GM19035 (cell line): ENCODE measurements around the gene SUPT6H.
"Not testable (repeated sequence)": the region's sequence is repeated elsewhere in the genome, so short reads cannot be mapped to it uniquely, and the experiment has no call there.

Experiments
- ATAC-seq: cut with Tn5 transposase; IDR thresholded peaks from one replicate; pipeline ENCODE4 v1.9.1; 2021; ENCODE audit not compliant: unreplicated experiment

The SUPT6H gene

GRCh38 chr17:28646039-28646754, 15.8 kb upstream of the SUPT6H start:
- no peak for ATAC-seq

GRCh38 chr17:28648698-28649097, 13.3 kb upstream of the SUPT6H start:
- no peak for ATAC-seq

- ATAC-seq, result no peak
These were observed 6.8 kb upstream of the SUPT6H start for GRCh38 chr17:28655160-28655559.

GRCh38 chr17:28657756-28658155, 4.2 kb upstream of the SUPT6H start:
- no peak for ATAC-seq

- not testable (repeated sequence) for ATAC-seq
These were observed 3.7 kb upstream of the SUPT6H start for GRCh38 chr17:28658342-28658741.

- not testable (repeated sequence) for ATAC-seq
These were observed 3.1 kb upstream of the SUPT6H start for GRCh38 chr17:28658766-28659496.

GRCh38 chr17:28659497-28659881, 2.5 kb upstream of the SUPT6H start:
- not testable (repeated sequence) for ATAC-seq

- no peak for ATAC-seq
These were observed 473 bp downstream of the SUPT6H start for GRCh38 chr17:28662527-28662829.

GRCh38 chr17:28663723-28664122, 1.7 kb downstream of the SUPT6H start:
- ATAC-seq, result no peak

GRCh38 chr17:28665994-28666393, 4.0 kb downstream of the SUPT6H start:
- no peak for ATAC-seq

- no peak for ATAC-seq
These were observed 5.9 kb downstream of the SUPT6H start for GRCh38 chr17:28667870-28668269.

- no peak for ATAC-seq
These were observed 7.9 kb downstream of the SUPT6H start for GRCh38 chr17:28669918-28670317.

GRCh38 chr17:28675490-28675889, 13.5 kb downstream of the SUPT6H start:
- no peak for ATAC-seq

- no peak for ATAC-seq
These were observed 14.0 kb downstream of the SUPT6H start for GRCh38 chr17:28675980-28676379.

- no peak for ATAC-seq
These were observed 20.6 kb downstream of the SUPT6H start for GRCh38 chr17:28682655-28683054.

GRCh38 chr17:28684963-28685362, 23.0 kb downstream of the SUPT6H start:
- ATAC-seq, result no peak

GRCh38 chr17:28685366-28685765, 23.4 kb downstream of the SUPT6H start:
- ATAC-seq, result no peak

GRCh38 chr17:28686296-28686695, 24.3 kb downstream of the SUPT6H start:
- ATAC-seq, result no peak

GRCh38 chr17:28688481-28688880, 26.5 kb downstream of the SUPT6H start:
- ATAC-seq, result no peak

- no peak for ATAC-seq
These were observed 27.0 kb downstream of the SUPT6H start for GRCh38 chr17:28689011-28689410.

- no peak for ATAC-seq
These were observed 31.9 kb downstream of the SUPT6H start for GRCh38 chr17:28693869-28694268.

GRCh38 chr17:28698253-28698941, 36.4 kb downstream of the SUPT6H start:
- ATAC-seq, result no peak
